ENCODE data around the gene SMIM23.

The SMIM23 gene

DNA sequence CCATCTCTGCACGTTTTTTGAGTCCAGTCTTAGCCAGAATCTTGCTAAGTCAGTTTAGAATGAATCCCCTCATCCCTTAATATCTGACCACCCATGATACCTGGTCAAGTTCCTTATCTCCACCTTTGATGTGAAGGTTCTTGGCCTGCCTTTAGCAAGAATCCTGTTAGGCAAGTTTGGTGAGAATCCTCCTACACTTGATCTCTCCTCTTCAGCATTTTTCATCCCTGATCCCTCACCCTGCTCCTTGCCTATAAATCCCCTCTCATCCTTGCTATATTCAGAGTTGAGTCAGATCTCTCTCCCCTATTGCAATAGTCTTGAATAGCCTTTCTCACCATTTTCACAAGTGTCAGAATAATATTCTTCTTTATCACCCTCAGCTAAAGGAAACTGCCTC lies 31.0 kb downstream of the SMIM23 start:
- H3K36me3 ChIP-seq (ENCODE audit: control insufficient read depth, insufficient read depth, low read length) = no peaks in the 10 kb centered on the region
- H3K4me3 ChIP-seq (ENCODE audit: low read depth, low read length) = no peak overlapping the region
- no peak overlapping the region for H3K27ac ChIP-seq (ENCODE audit: low read depth, low read length)
- H3K4me1 ChIP-seq (ENCODE audit: control insufficient read depth, insufficient read depth, low read length) = no peaks in the 10 kb centered on the region
- H3K9me3 ChIP-seq (ENCODE audit: control insufficient read depth, insufficient read depth, low read depth, low read length) = peaks cover under 1% of the 10 kb centered on the region; the same call in 1 of the 2 replicates
- peaks cover 5% of the 10 kb centered on the region; the same call in 1 of the 2 replicates for H3K27me3 ChIP-seq (ENCODE audit: control insufficient read depth, insufficient read depth, low read length)
- no peak overlapping the region for H3K9ac ChIP-seq (ENCODE audit: low read length)

DNA sequence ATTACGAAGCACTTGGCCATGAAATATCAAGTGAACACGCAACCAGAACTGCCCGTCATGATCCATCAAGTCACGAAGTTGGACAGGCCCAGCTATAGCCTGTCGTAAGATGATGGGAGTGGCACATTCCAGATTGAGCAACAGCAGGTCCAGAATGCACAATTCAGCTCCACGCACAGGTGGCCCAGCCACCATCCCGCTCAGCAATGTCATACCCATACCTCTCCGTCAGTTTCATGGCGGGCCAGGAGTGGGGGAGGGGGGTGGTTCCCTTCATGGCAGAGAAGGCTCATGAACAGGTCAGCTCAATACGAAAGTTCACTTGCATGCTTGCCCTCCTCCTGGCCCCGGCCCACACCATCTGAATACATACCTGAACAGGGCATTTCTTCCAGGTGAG lies 34.9 kb downstream of the SMIM23 start:
- Histone ChIP-seq H3K4me1 (ENCODE audit: control insufficient read depth, insufficient read depth, low read length) (no peaks in the 10 kb centered on the region), H3K27me3 (ENCODE audit: control insufficient read depth, insufficient read depth, low read length) (peaks cover 5% of the 10 kb centered on the region; the same call in 1 of the 2 replicates), H3K9me3 (ENCODE audit: control insufficient read depth, insufficient read depth, low read depth, low read length) (no peaks in the 10 kb centered on the region), H3K27ac (ENCODE audit: low read depth, low read length) (no peak overlapping the region), H3K4me3 (ENCODE audit: low read depth, low read length) (no peak overlapping the region), H3K9ac (ENCODE audit: low read length) (no peak overlapping the region), H3K36me3 (ENCODE audit: control insufficient read depth, insufficient read depth, low read length) (no peaks in the 10 kb centered on the region)

DNA sequence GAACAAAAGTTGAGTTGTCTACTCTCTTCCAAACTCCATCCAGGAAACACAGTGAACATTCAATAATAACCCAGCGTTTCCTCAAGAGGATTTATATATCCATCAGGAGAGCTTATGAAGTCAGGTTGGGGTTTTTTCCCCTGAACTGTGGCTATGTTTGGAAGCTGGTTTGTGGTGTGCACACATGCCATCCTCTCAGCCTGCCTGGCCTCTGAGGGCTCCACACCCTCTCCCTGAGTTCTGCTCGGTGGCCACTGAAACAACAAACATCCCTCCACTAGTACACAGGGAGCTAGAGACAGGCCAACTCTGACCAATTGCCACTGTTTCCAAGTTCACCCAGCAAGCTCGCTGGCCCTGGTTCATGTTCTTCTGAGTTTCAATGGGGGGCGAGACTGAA lies 35.7 kb downstream of the SMIM23 start:
- Histone ChIP-seq H3K4me1 (ENCODE audit: control insufficient read depth, insufficient read depth, low read length) (no peaks in the 10 kb centered on the region), H3K27ac (ENCODE audit: low read depth, low read length) (no peak overlapping the region), H3K36me3 (ENCODE audit: control insufficient read depth, insufficient read depth, low read length) (no peaks in the 10 kb centered on the region), H3K9me3 (ENCODE audit: control insufficient read depth, insufficient read depth, low read depth, low read length) (no peaks in the 10 kb centered on the region), H3K9ac (ENCODE audit: low read length) (no peak overlapping the region), H3K4me3 (ENCODE audit: low read depth, low read length) (no peak overlapping the region), H3K27me3 (ENCODE audit: control insufficient read depth, insufficient read depth, low read length) (peaks cover 5% of the 10 kb centered on the region; the same call in 1 of the 2 replicates)

DNA sequence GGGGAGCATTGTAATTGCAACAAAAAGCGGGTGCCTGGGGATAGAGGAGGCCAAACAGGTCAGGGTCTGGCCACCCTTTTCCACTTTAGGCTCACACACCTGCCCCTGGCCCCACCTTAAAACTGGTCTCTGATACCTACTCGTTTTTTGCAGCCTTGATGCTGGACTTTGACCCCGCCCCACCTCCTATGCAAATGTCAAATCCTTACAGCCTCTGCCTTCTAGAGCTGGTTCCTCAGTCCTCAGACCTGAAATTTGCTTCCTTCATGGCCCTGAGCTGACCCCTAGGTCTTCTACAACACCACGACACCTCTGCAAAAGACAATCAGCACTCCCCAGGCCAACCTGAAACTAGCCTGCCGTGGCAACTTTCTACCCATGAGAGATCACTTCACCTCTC lies 37.7 kb downstream of the SMIM23 start:
- Histone ChIP-seq H3K9ac (ENCODE audit: low read length) (no peak overlapping the region), H3K9me3 (ENCODE audit: control insufficient read depth, insufficient read depth, low read depth, low read length) (no peaks in the 10 kb centered on the region), H3K27ac (ENCODE audit: low read depth, low read length) (no peak overlapping the region), H3K27me3 (ENCODE audit: control insufficient read depth, insufficient read depth, low read length) (no peaks in the 10 kb centered on the region), H3K4me1 (ENCODE audit: control insufficient read depth, insufficient read depth, low read length) (no peaks in the 10 kb centered on the region), H3K4me3 (ENCODE audit: low read depth, low read length) (no peak overlapping the region), H3K36me3 (ENCODE audit: control insufficient read depth, insufficient read depth, low read length) (no peaks in the 10 kb centered on the region)

DNA sequence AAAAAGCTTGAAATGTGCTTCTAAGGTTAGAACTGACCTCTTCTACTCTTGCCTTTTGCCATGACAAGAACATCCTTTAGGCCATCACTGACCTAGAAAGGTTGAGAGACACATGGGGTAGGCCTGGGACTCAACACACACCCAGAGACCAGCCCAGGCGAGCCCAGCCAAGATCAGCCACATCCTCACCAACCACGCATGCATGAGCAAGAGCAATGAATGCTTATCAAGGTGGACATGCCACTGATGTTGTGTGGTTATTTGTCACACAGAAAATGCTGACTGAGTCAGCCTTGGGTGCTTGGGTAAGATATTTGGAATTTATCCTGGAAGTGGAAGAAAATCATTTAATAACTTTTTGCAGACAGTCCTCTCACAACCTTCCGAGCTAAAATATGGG lies 39.4 kb downstream of the SMIM23 start:
- H3K36me3 ChIP-seq (ENCODE audit: control insufficient read depth, insufficient read depth, low read length) = no peaks in the 10 kb centered on the region
- no peak overlapping the region for H3K4me3 ChIP-seq (ENCODE audit: low read depth, low read length)
- no peak overlapping the region for H3K27ac ChIP-seq (ENCODE audit: low read depth, low read length)
- no peaks in the 10 kb centered on the region for H3K4me1 ChIP-seq (ENCODE audit: control insufficient read depth, insufficient read depth, low read length)
- H3K9ac ChIP-seq (ENCODE audit: low read length) = no peak overlapping the region
- H3K9me3 ChIP-seq (ENCODE audit: control insufficient read depth, insufficient read depth, low read depth, low read length) = 0 out of 2 replicates have a peak, but pooled peaks cover 4% of the 10 kb centered on the region
- no peaks in the 10 kb centered on the region for H3K27me3 ChIP-seq (ENCODE audit: control insufficient read depth, insufficient read depth, low read length)

DNA sequence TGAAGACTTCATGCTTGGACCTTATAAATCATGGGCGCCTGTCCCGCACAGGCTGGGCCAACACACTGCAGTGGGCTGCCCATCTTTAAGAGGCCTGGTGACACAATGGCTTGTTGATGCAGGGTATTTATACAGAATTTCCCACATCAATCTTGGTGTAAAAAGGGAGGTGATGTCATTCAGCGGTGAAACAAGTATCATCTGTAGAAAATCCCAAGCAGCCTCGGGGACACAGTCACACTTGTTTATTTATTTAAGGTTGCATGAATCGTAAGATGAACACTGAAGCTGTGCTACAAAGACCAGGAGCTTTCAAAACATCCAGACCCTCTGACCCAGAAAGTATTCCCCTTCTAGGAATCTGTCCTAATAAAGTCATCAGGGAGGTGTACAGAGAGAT lies 40.5 kb downstream of the SMIM23 start:
- H3K9me3 ChIP-seq (ENCODE audit: control insufficient read depth, insufficient read depth, low read depth, low read length) = peaks cover 5% of the 10 kb centered on the region
- no peaks in the 10 kb centered on the region for H3K36me3 ChIP-seq (ENCODE audit: control insufficient read depth, insufficient read depth, low read length)
- no peaks in the 10 kb centered on the region for H3K4me1 ChIP-seq (ENCODE audit: control insufficient read depth, insufficient read depth, low read length)
- no peaks in the 10 kb centered on the region for H3K27me3 ChIP-seq (ENCODE audit: control insufficient read depth, insufficient read depth, low read length)
- H3K4me3 ChIP-seq (ENCODE audit: low read depth, low read length) = no peak overlapping the region
- no peak overlapping the region for H3K27ac ChIP-seq (ENCODE audit: low read depth, low read length)
- no peak overlapping the region for H3K9ac ChIP-seq (ENCODE audit: low read length)

DNA sequence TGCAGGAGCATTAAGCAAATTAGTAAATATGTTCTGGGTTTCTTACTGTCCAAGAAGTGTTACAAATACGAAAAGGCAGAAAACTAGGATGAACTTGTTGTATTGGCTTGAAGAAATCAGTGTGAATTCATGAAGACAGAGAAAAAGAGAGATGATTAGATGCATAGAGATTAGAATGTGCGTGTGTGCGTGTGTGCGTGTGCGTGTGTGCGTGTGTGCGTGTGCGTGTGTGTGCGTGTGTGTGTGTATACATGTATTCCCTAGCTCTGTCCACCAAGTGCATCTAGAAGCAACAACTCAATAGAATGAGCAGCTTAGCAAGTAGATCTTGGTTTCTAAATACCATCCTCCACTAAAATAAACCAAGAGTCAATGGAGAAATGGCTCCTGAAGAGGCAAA lies 41.5 kb downstream of the SMIM23 start:
- H3K9ac ChIP-seq (ENCODE audit: low read length) = no peak overlapping the region
- no peaks in the 10 kb centered on the region for H3K4me1 ChIP-seq (ENCODE audit: control insufficient read depth, insufficient read depth, low read length)
- H3K27ac ChIP-seq (ENCODE audit: low read depth, low read length) = no peak overlapping the region
- H3K36me3 ChIP-seq (ENCODE audit: control insufficient read depth, insufficient read depth, low read length) = no peaks in the 10 kb centered on the region
- no peaks in the 10 kb centered on the region for H3K27me3 ChIP-seq (ENCODE audit: control insufficient read depth, insufficient read depth, low read length)
- no peak overlapping the region for H3K4me3 ChIP-seq (ENCODE audit: low read depth, low read length)
- H3K9me3 ChIP-seq (ENCODE audit: control insufficient read depth, insufficient read depth, low read depth, low read length) = peaks cover 13% of the 10 kb centered on the region

DNA sequence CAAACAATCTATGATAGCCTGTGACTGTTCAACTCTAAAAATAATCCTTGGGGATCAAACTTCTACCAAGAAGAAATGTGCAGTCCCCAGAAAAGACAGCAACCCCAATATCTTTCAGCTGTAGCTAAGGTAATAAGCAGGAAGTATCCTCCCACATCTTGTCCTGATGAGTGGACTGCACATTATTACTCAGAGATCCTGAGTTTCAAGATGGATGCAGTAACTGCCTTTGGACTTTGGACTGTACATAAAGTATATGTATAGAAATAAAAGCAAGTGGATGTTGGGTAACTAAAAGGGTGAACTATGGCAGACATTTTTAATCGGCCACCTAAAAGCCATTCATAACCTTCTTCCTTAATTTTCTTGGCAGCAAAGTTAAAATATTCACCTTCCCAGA lies 45.1 kb downstream of the SMIM23 start:
- Histone ChIP-seq H3K9me3 (ENCODE audit: control insufficient read depth, insufficient read depth, low read depth, low read length) (peaks cover 21% of the 10 kb centered on the region), H3K9ac (ENCODE audit: low read length) (no peak overlapping the region), H3K27ac (ENCODE audit: low read depth, low read length) (no peak overlapping the region), H3K36me3 (ENCODE audit: control insufficient read depth, insufficient read depth, low read length) (no peaks in the 10 kb centered on the region), H3K4me3 (ENCODE audit: low read depth, low read length) (no peak overlapping the region), H3K4me1 (ENCODE audit: control insufficient read depth, insufficient read depth, low read length) (0 out of 2 replicates have a peak, but pooled peaks cover 3% of the 10 kb centered on the region), H3K27me3 (ENCODE audit: control insufficient read depth, insufficient read depth, low read length) (no peaks in the 10 kb centered on the region)

DNA sequence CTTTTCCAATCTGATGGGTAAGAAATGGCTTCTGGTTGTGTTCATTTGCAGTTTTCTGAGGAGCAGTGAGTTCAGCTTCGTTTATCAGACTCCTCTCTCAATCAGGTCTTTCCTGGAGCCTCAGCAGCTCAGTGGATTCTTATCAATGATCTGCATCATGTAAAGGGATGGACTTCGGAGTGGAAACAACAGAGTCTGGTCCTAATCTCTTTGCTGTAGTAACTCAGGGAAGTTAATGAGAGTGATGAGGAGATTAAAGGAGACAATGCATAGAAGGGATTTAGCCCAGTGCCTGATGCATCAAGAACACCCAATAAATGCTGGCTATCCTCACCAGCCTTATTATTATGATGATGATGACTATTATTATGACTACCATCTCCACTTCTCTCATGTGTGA lies 47.2 kb downstream of the SMIM23 start:
- H3K27ac ChIP-seq (ENCODE audit: low read depth, low read length) = no peak overlapping the region
- H3K27me3 ChIP-seq (ENCODE audit: control insufficient read depth, insufficient read depth, low read length) = no peaks in the 10 kb centered on the region
- H3K9ac ChIP-seq (ENCODE audit: low read length) = no peak overlapping the region
- peaks cover 3% of the 10 kb centered on the region; the same call in 1 of the 2 replicates for H3K4me1 ChIP-seq (ENCODE audit: control insufficient read depth, insufficient read depth, low read length)
- peaks cover 21% of the 10 kb centered on the region for H3K9me3 ChIP-seq (ENCODE audit: control insufficient read depth, insufficient read depth, low read depth, low read length)
- H3K36me3 ChIP-seq (ENCODE audit: control insufficient read depth, insufficient read depth, low read length) = no peaks in the 10 kb centered on the region
- no peak overlapping the region for H3K4me3 ChIP-seq (ENCODE audit: low read depth, low read length)

DNA sequence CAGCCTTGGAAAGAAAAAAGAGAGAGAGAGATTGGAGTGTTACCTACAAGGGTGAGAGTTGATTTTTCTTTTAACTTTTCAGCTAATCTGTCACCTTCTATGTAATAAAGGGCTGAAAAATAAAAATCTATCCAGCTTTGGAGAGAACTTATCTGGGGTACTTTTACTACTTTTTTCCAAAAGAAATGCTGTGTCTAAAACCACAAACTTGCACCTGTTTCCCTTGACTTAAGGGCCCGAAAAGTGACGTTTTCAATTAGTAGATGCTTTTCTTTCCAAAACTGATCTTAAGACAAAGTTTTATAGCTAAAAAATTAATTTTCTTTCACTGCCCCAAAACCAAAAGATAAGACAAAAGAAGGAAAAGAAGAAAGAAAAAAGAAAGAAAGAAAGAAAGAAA lies 48.8 kb downstream of the SMIM23 start:
- Histone ChIP-seq H3K27ac (ENCODE audit: low read depth, low read length) (no peak overlapping the region), H3K9ac (ENCODE audit: low read length) (no peak overlapping the region), H3K27me3 (ENCODE audit: control insufficient read depth, insufficient read depth, low read length) (no peaks in the 10 kb centered on the region), H3K4me3 (ENCODE audit: low read depth, low read length) (no peak overlapping the region), H3K9me3 (ENCODE audit: control insufficient read depth, insufficient read depth, low read depth, low read length) (peaks cover 20% of the 10 kb centered on the region), H3K4me1 (ENCODE audit: control insufficient read depth, insufficient read depth, low read length) (peaks cover 3% of the 10 kb centered on the region; the same call in 1 of the 2 replicates), H3K36me3 (ENCODE audit: control insufficient read depth, insufficient read depth, low read length) (no peaks in the 10 kb centered on the region)

DNA sequence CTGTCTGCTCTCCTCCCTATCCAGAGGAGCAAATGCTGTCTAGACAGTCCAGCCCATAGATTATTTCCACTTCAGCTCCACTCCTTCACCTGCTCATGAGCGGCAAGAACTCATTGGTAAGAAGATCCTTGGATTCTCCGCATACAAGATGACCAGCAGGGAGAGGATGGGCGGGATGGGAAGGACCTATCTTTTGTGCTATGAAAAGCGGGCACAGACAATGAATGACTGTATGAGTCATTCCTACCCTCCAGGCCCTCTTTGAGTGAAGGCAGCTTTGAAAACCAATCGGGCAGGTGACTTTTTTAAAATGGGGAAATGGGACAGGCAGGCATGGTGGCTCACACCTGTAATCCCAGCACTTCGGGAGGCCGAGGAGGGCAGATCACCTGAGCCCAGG lies 49.4 kb downstream of the SMIM23 start:
- Histone ChIP-seq H3K36me3 (ENCODE audit: control insufficient read depth, insufficient read depth, low read length) (no peaks in the 10 kb centered on the region), H3K27me3 (ENCODE audit: control insufficient read depth, insufficient read depth, low read length) (no peaks in the 10 kb centered on the region), H3K4me3 (ENCODE audit: low read depth, low read length) (no peak overlapping the region), H3K9ac (ENCODE audit: low read length) (no peak overlapping the region), H3K4me1 (ENCODE audit: control insufficient read depth, insufficient read depth, low read length) (peaks cover 3% of the 10 kb centered on the region; the same call in 1 of the 2 replicates), H3K27ac (ENCODE audit: low read depth, low read length) (no peak overlapping the region), H3K9me3 (ENCODE audit: control insufficient read depth, insufficient read depth, low read depth, low read length) (peaks cover 20% of the 10 kb centered on the region)

DNA sequence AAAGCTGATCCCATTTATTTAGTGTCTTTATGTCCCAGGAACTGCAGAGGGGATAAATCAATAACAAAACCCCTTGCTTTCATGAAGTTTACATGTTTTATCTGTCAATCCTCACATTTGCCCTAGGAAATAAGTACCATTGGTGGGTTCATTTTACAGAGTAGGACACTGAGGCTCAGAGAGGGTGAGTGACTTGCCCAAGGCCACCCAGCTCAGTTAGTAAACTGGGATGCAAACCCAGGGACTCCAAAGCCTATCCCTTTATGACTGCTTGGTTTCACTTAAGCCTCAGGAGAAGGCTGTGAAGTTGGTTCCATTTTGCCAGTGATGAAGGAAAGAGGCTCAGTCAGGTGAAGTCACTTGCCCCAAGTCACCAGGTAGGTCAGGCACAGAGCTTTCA lies 51.9 kb downstream of the SMIM23 start:
- Histone ChIP-seq H3K9me3 (ENCODE audit: control insufficient read depth, insufficient read depth, low read depth, low read length) (peaks cover 13% of the 10 kb centered on the region), H3K9ac (ENCODE audit: low read length) (no peak overlapping the region), H3K27ac (ENCODE audit: low read depth, low read length) (no peak overlapping the region), H3K27me3 (ENCODE audit: control insufficient read depth, insufficient read depth, low read length) (no peaks in the 10 kb centered on the region), H3K36me3 (ENCODE audit: control insufficient read depth, insufficient read depth, low read length) (no peaks in the 10 kb centered on the region), H3K4me3 (ENCODE audit: low read depth, low read length) (no peak overlapping the region), H3K4me1 (ENCODE audit: control insufficient read depth, insufficient read depth, low read length) (peaks cover 8% of the 10 kb centered on the region; the same call in 1 of the 2 replicates)

Data from HUES6 (cell line).